NT2/D1 (cell line): ENCODE results near the gene FLRT2.

Experiments
- DNase-seq: peaks from one replicate; pipeline ENCODE4 v3.0.0-alpha.2; 2011; ENCODE audit warnings: low read depth, low spot score
- H3K27me3 ChIP-seq: 2 replicates; pipeline ENCODE4 v1.6.0; 2011; ENCODE audit warnings: mild to moderate bottlenecking; ENCODE audit not compliant: insufficient read length, insufficient read depth
- H3K36me3 ChIP-seq: 2 replicates; pipeline ENCODE4 v1.6.1; 2011; ENCODE audit warnings: mild to moderate bottlenecking, low read length, mixed read lengths; ENCODE audit not compliant: insufficient read depth, insufficient read length
- H3K4me1 ChIP-seq: 2 replicates; pipeline ENCODE4 v1.5.1; 2011; ENCODE audit not compliant: insufficient read depth, insufficient read length
- H3K4me3 ChIP-seq: 2 replicates; pipeline ENCODE4 v1.5.1; 2011; ENCODE audit warnings: low read depth; ENCODE audit not compliant: insufficient read length
- H3K9ac ChIP-seq: 2 replicates; pipeline ENCODE4 v1.6.0; 2011; ENCODE audit warnings: low read depth; ENCODE audit not compliant: insufficient read length
- H3K9me3 ChIP-seq: 2 replicates; pipeline ENCODE4 v1.5.1; 2011; ENCODE audit warnings: mild to moderate bottlenecking, low read length; ENCODE audit not compliant: insufficient read depth
- SUZ12 ChIP-seq: IDR thresholded peaks from 2 replicates; pipeline ENCODE4 v1.6.1; 2011; ENCODE audit not compliant: insufficient read length, insufficient read depth; ENCODE audit errors: extremely low read depth
- YY1 ChIP-seq: IDR thresholded peaks from 2 replicates; pipeline ENCODE4 v1.6.1; 2011; ENCODE audit not compliant: insufficient read length, insufficient read depth
- ZNF274 ChIP-seq: IDR thresholded peaks from 2 replicates; pipeline ENCODE4 v1.6.1; 2011; ENCODE audit warnings: mild to moderate bottlenecking, low read depth, low read length

The FLRT2 gene

DNA sequence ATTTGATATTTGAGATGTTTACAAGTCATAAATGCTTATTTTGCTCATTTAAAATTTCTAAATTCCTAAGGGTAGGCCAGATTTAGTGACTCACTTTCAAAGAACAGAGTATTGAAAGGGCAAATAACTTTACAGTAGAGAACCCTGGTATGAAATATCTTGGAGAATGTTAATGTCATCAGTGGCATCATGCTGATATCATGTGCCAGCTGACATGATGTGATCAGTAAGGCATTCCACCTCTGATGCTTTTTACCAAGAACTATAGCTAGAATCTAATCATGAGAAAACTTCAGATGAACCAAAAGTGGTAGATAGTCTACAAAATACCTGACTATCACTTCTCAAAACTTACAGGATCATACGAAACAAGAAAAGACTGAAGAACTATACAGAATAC, 2.9 kb upstream of the FLRT2 start:
- Histone ChIP-seq H3K4me3 (no peak overlapping the region), H3K36me3 (no peaks in the 10 kb centered on the region), H3K27me3 (peaks cover 34% of the 10 kb centered on the region), H3K9me3 (no peaks in the 10 kb centered on the region), H3K9ac (no peak overlapping the region), H3K4me1 (no peaks in the 10 kb centered on the region)
- TF ChIP-seq SUZ12 (no peak), ZNF274 (no peak), YY1 (no peak)
- no peak for DNase-seq

DNA sequence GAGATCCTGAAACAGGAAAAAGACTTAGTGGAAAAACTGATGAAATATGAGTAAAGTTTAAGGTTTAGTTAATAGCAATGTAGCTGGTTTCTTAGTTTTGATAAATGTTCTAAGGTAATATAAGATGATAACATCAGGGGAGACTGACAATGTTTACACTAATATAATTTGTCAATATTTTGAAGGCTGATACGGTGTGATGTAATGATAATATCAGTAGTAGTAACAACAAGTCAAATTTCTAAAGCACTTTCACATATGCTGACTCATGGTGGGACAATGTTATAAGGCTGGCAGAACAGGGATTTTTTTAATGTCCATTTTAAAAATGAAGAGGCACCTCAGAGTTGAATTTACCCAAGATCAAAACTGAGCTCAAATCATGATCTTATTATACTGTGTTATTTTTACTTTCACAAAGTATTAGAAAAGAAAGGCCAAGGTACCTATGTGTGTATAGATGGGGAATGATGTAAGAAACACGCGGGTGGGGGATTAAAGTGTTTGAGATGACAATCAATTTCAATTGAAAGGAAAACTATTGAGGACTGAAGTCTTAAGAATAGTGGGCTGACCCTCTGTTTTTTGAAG, 2.4 kb upstream of the FLRT2 start:
- no peak overlapping the region for H3K4me3 ChIP-seq
- no peaks in the 10 kb centered on the region for H3K36me3 ChIP-seq
- no peak for DNase-seq
- H3K9me3 ChIP-seq = no peaks in the 10 kb centered on the region
- H3K4me1 ChIP-seq = no peaks in the 10 kb centered on the region
- H3K27me3 ChIP-seq = peaks cover 39% of the 10 kb centered on the region
- TF ChIP-seq ZNF274 (no peak), SUZ12 (no peak), YY1 (no peak)
- no peak overlapping the region for H3K9ac ChIP-seq

DNA sequence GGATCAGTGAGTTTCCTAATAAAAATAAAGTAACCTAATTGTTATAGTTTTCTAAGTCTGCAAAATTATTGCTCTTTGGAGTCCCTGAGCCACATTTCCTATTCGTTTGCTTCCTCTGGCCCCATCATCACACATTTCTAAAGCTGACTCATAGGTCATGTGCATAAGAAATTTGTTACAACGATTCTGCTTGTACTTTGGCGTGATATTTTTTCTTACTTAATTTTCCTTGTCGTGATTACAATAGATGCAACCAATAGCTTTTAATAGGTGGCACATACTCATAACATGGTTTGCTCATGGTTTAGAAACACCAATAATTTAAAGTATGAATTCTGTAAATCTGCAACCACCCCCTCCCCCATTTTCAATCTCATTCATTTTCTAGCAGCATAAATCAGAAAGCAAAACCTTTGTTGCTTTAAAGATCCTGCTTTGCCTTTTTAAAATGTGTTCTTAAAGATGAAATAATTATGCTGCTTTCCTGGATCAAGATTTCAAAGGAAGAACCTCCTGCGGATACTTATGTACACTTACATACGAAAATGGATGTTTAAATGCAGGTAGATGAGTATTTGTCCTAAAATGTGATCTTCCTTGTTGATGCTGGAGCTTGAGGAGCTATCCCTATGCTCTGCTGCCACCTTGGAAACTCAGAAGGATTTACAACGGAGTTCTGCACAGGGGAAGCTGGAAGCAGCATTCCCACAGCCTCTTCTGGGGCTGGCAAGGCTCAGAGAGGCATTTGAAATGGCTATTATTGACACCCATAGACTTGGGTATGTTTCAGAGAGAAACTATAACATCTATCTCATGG, 1.7 kb upstream of the FLRT2 start:
- H3K9ac ChIP-seq = no peak overlapping the region
- no peaks in the 10 kb centered on the region for H3K36me3 ChIP-seq
- no peak for TF ChIP-seq YY1
- TF ChIP-seq ZNF274 = no peak
- no peak for TF ChIP-seq SUZ12
- no peak for DNase-seq
- H3K4me3 ChIP-seq = peak overlapping the region; percentile 54
- H3K4me1 ChIP-seq = no peaks in the 10 kb centered on the region
- H3K27me3 ChIP-seq = peaks cover 44% of the 10 kb centered on the region
- no peaks in the 10 kb centered on the region for H3K9me3 ChIP-seq

DNA sequence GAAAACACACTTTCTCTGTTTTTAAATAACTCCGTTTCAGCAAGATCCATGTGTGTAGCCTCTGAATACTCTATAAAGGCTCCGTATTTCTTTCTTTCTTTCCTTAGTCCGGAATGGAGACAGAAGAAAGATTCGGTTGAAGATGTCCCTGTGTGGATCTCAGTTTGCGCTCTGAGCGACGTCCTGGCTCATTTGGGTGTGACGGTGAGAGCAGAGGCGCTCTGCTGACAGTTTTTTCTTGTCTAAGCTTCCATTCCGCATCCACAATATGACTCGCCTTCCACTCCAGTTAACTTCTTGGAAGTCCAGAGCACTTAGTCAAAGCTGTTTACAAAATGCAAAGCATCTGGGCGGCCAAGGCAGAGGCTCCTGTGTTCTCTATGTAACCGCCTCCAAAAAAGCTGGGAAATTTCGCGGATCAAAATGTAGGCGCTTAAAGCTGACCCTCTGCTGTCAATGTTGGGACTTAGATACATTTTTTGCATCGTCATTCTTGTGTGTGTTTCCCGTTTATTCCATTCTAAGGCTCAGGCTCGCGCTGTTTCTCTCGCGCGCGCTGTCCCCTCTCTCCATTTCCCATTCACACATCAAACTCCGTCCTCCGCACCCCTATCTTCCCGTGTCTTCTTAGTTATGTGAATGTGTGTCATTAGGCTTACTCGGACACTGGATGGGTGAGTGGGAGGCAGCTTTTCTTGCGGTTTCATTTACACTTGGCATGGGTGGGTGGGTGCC, 880 bp upstream of the FLRT2 start:
- H3K9ac ChIP-seq = peak overlapping the region; percentile 56
- peaks cover 46% of the 10 kb centered on the region for H3K27me3 ChIP-seq
- no peaks in the 10 kb centered on the region for H3K9me3 ChIP-seq
- H3K36me3 ChIP-seq = no peaks in the 10 kb centered on the region
- TF ChIP-seq ZNF274 = no peak
- peak; percentile 9 for TF ChIP-seq SUZ12
- TF ChIP-seq YY1 = no peak
- H3K4me3 ChIP-seq = peak overlapping the region; percentile 54
- no peak for DNase-seq
- H3K4me1 ChIP-seq = no peaks in the 10 kb centered on the region

DNA sequence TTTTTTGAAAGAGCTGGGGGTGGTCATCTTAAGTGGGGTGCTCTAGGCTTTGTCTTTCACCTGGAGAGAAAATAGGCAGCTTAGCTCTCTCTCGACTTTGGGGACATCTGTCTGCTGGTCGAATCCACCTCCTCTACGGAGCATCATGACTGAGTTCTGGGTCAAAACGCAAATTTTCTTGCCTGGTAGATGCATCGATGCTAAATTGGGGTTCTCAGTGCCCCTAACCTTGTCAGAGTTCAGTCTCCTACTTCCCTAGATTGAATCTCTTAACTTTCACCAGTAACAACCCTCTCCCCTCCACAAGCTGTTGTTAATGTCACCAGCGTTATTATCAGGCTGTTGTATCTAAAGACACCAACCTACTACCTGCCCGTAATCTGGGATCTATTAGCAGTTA, 682 bp downstream of the FLRT2 start:
- no peaks in the 10 kb centered on the region for H3K4me1 ChIP-seq
- H3K9ac ChIP-seq = peak overlapping the region; percentile 26
- DNase-seq = no peak
- peak overlapping the region; percentile 54 for H3K4me3 ChIP-seq
- H3K36me3 ChIP-seq = no peaks in the 10 kb centered on the region
- TF ChIP-seq YY1 (no peak), ZNF274 (no peak), SUZ12 (no peak)
- peaks cover 52% of the 10 kb centered on the region for H3K27me3 ChIP-seq
- no peaks in the 10 kb centered on the region for H3K9me3 ChIP-seq

DNA sequence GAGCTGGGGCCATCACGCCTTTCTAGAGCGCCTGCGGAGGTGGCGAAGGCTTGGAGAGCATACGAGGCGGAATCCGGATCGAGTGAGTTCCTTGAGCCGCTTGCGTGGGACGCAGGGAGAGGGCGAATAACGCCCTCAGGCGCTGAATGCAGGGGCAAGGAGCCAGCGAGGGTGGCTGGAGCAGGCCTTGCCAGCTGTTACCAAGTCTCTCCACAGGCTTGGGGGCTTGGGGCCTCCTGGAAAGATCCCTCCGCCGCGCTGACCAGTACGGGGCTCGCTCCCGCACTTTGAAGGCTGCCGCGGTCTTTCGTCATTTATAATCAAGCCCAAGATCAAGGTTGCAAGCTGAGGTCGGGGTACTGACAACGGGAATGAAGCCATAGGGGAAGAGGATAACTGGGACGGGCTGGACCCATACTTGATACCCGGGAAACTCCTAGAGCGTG, 1.2 kb downstream of the FLRT2 start:
- H3K9me3 ChIP-seq = no peaks in the 10 kb centered on the region
- peak overlapping the region; percentile 70 for H3K9ac ChIP-seq
- peak overlapping the region; percentile 54 for H3K4me3 ChIP-seq
- TF ChIP-seq ZNF274 = no peak
- no peak for TF ChIP-seq SUZ12
- no peak for TF ChIP-seq YY1
- peaks cover 52% of the 10 kb centered on the region for H3K27me3 ChIP-seq
- no peaks in the 10 kb centered on the region for H3K36me3 ChIP-seq
- no peak for DNase-seq
- no peaks in the 10 kb centered on the region for H3K4me1 ChIP-seq
